Effector CD8-positive, alpha-beta T cell (primary cell): ENCODE results near the gene FLNC.

Experiments used
- DNase-seq: peaks from one replicate; lab custom pipeline; 2025; lab: John Stamatoyannopoulos, UW

The FLNC gene

GRCh38 chr7:128893251-128894100, 63.3 kb downstream of the FLNC start:
- DNase-seq: no peak

- DNase-seq: no peak
Observed at GRCh38 chr7:128894101-128894440, 63.9 kb downstream of the FLNC start.

- no peak for DNase-seq
Observed at GRCh38 chr7:128895320-128895719, 65.1 kb downstream of the FLNC start.

- no peak for DNase-seq
Observed at GRCh38 chr7:128899392-128899791, 69.2 kb downstream of the FLNC start.

GRCh38 chr7:128900237-128900636, 70.0 kb downstream of the FLNC start:
- DNase-seq: no peak

- DNase-seq: no peak
Observed at GRCh38 chr7:128902761-128903585, 72.8 kb downstream of the FLNC start.

GRCh38 chr7:128903621-128904361, 73.6 kb downstream of the FLNC start:
- no peak for DNase-seq

GRCh38 chr7:128904381-128905197, 74.4 kb downstream of the FLNC start:
- DNase-seq: no peak

- DNase-seq: no peak
Observed at GRCh38 chr7:128906001-128906765, 76.0 kb downstream of the FLNC start.

GRCh38 chr7:128906766-128907559, 76.8 kb downstream of the FLNC start:
- no peak for DNase-seq
